Activated gamma-delta T cell treated with anti-CD3 and anti-CD28 coated beads, Interleukin-2, amount 50 U/mL, for 16 hours (primary cell): Measurements from ENCODE around the gene PCDHB11.
"Not testable (repeated sequence)": the region's sequence is repeated elsewhere in the genome, so short reads cannot be mapped to it uniquely, and the experiment has no call there.

Source experiments
- DNase-seq: peaks from one replicate; pipeline ENCODE4 v3.0.0-alpha.2; 2020; ENCODE audit warnings: low read depth

The PCDHB11 gene

GRCh38 chr5:141241496-141241895 is 42.1 kb downstream of the PCDHB11 start:
- DNase-seq, result no peak

- DNase-seq, result no peak
Measured at GRCh38 chr5:141245250-141245717, 45.9 kb downstream of the PCDHB11 start, which contains the start of gene PCDHB15. PCDHB15 (plus strand) TSS chr5:141245395; CDS start chr5:141245579, 184 bp downstream.

GRCh38 chr5:141246971-141247370 is 47.5 kb downstream of the PCDHB11 start:
- not testable (repeated sequence) for DNase-seq

GRCh38 chr5:141247434-141247833 is 48.0 kb downstream of the PCDHB11 start:
- not testable (repeated sequence) for DNase-seq

- no peak for DNase-seq
Measured at GRCh38 chr5:141250576-141250975, 51.1 kb downstream of the PCDHB11 start.
